ENCODE results near the gene KRT28. TPM values are rescaled to one million over a fixed set of nuclear protein-coding genes. Genes with fewer than 3 reads are reported as not detected.

Gene KRT28
- total and polyA plus RNA-seq, 7 experiments from 2014 or later, result not detected

DNA sequence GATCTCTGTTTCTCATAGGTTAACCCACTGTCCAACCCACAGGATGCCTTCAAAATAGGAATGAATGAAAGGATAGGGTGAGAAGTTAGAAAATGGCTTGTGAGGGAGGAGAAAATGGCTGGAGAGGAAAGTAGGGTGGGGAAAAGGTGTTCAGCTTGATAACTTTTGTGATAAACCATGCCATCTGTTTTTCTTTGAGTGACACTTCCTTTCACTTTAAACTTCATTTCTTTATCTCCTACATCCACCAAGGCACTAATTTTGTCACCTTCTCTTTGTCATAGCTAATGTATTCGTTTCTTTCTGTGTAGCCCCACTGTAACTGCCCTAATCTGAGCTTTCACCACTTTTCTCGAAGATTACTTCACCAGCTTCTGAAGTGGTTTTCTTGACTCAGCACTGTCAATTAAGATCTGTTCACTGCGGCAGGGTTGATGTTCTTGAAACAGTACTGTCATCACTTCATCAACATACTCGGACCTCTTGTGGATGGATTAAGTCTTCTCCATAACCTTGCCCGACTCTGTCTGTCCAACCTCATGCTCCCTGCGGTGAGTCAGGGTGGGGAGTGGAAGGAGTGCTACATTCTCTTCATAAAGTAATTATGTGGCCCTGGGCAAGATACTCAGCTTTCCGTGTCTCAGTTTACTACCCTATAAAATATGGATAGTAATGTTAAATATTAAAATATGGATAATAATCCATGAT lies 28.1 kb upstream of the KRT28 start:
- peaks cover 0 to 39% (median 25%) of the 10 kb centered on the region in 5 donors for H3K36me3 Mint-ChIP-seq
- Histone ChIP-seq H3K4me1 (ENCODE audit: control insufficient read depth in 2 of 2, insufficient read depth in 2 of 2, low read length in 2 of 2) (no peaks in the 10 kb centered on the region), H3K27me3 (ENCODE audit: control insufficient read depth in 2 of 2, insufficient read depth in 2 of 2, low read length in 2 of 2) (no peaks in the 10 kb centered on the region), H3K36me3 (ENCODE audit: control insufficient read depth in 2 of 3, insufficient read depth in 3 of 3, low read length in 3 of 3) (no peaks in the 10 kb centered on the region), H3K4me3 (ENCODE audit: low read length) (no peak overlapping the region), H3K27ac (ENCODE audit: low read depth, low read length) (no peak overlapping the region), H3K9me3 (ENCODE audit: control insufficient read depth in 2 of 3, low read length in 3 of 3) (no peaks in the 10 kb centered on the region)
- intact Hi-C loops (cut with micrococcal nuclease), result no loop called here
- peaks cover 5 to 24% (median 10%) of the 10 kb centered on the region in 5 donors for H3K27me3 Mint-ChIP-seq
- peak overlapping the region in 2 of 10 donors; percentile 10 to 39 for H3K4me3 Mint-ChIP-seq
- DNase-seq (no peak), ATAC-seq (no peak)
- CTCF ChIA-PET, result no interaction called here
- POLR2A ChIA-PET, result interaction anchor here (0.7 to 0.9 kb wide), 2 partner anchors 9 to 17 kb away, joined by 3 to 4 read pairs; no protein-coding TSS in a partner anchor
- H3K4me1 Mint-ChIP-seq, result peaks cover 7 to 19% (median 13%) of the 10 kb centered on the region in 7 donors
- peaks cover 0 to 5% (median 0%) of the 10 kb centered on the region in 11 donors for H3K9me3 Mint-ChIP-seq
- H3K27ac Mint-ChIP-seq, result peak overlapping the region in 1 of 9 donors; percentile 57

DNA sequence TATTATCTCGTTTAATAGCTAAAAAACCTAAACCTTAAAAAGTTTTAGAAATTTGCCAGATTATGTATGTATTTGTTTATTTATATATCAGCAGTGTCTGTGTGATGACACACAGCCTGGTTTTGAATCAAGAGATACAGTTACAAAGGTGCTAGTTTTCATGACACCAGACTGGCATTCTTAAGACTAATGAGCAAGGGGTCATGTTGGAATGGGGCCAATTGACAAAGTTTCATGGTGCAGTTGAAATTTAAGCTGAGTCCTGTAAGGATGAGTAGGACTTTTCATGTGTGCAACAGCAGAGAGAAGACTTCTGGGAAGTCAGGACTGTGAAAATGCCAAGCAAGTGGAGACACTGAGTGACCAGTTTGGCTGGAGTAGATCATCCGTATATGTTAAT lies 25.8 kb upstream of the KRT28 start:
- no peaks in the 10 kb centered on the region for H3K9me3 ChIP-seq (ENCODE audit: control insufficient read depth in 2 of 3, low read length in 3 of 3)
- CTCF ChIA-PET, result no interaction called here
- Mint-ChIP-seq H3K27ac (no peak overlapping the region), H3K36me3 (peaks cover 0 to 47% (median 36%) of the 10 kb centered on the region in 5 donors), H3K4me3 (no peak overlapping the region), H3K4me1 (peaks cover 9 to 19% (median 13%) of the 10 kb centered on the region in 7 donors), H3K27me3 (peaks cover 7 to 24% (median 13%) of the 10 kb centered on the region in 5 donors), H3K9me3 (peaks cover 0 to 5% (median 0%) of the 10 kb centered on the region in 11 donors)
- H3K36me3 ChIP-seq (ENCODE audit: control insufficient read depth in 2 of 3, insufficient read depth in 3 of 3, low read length in 3 of 3), result no peaks in the 10 kb centered on the region
- no peaks in the 10 kb centered on the region for H3K4me1 ChIP-seq (ENCODE audit: control insufficient read depth in 2 of 2, insufficient read depth in 2 of 2, low read length in 2 of 2)
- intact Hi-C loops (cut with micrococcal nuclease), result no loop called here
- POLR2A ChIA-PET, result no interaction called here
- ATAC-seq, result no peak
- no peaks in the 10 kb centered on the region for H3K27me3 ChIP-seq (ENCODE audit: control insufficient read depth in 2 of 2, insufficient read depth in 2 of 2, low read length in 2 of 2)
- no peak overlapping the region for H3K27ac ChIP-seq (ENCODE audit: low read depth, low read length)
- DNase-seq, result no peak
- no peak overlapping the region for H3K4me3 ChIP-seq (ENCODE audit: low read length)

DNA sequence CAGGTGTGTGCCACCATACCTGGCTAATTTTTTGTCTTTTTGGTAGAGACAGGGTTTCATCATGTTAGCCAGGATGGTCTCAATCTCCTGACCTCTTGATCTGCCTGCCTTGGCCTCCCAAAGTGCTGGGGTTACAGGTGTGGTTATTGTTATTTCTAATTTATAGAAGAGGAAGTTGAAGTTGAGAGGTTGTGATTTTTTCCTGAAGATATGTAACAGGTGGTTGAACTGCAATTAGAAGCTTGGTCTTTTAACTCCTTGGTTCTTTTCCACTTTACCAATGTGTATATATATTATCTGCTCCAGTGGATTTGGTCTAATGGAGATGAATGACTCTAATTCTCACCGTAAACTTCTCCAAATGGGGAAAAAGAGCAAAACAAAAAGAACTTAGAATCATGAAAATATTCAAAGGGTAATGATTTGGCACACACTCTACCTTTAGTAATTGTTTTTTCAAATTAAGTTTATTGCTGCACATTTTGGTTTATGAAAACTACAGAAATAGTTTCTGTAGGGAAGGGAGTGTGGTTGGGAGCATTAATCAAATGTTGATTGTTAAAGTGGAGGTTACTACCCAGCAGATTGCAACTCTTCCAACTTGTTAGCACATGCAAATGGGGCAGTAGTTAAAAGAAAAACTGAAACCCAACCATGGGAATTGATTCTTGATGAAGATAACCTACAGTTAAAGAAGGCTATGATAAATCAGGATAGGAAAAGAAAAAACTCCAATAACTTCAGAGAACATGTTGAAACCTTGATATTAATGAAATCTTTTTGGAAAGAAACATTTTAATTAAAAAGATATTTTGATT lies 24.5 kb upstream of the KRT28 start:
- POLR2A ChIA-PET, result no interaction called here
- no peaks in the 10 kb centered on the region for H3K9me3 ChIP-seq (ENCODE audit: control insufficient read depth in 2 of 3, low read length in 3 of 3)
- intact Hi-C loops (cut with micrococcal nuclease), result no loop called here
- no peak overlapping the region for H3K4me3 Mint-ChIP-seq
- H3K4me3 ChIP-seq (ENCODE audit: low read length), result no peak overlapping the region
- no peaks in the 10 kb centered on the region for H3K27me3 ChIP-seq (ENCODE audit: control insufficient read depth in 2 of 2, insufficient read depth in 2 of 2, low read length in 2 of 2)
- H3K27me3 Mint-ChIP-seq, result peaks cover 7 to 24% (median 13%) of the 10 kb centered on the region in 5 donors
- peaks cover 7 to 11% of the 10 kb centered on the region in 2 donors for H3K4me1 ChIP-seq (ENCODE audit: control insufficient read depth in 2 of 2, insufficient read depth in 2 of 2, low read length in 2 of 2)
- CTCF ChIA-PET, result interaction anchor here (0.6 to 0.7 kb wide), 3 partner anchors 14 to 1190 kb away, joined by 3 to 5 read pairs (median 3); no protein-coding TSS in a partner anchor
- H3K9me3 Mint-ChIP-seq, result peaks cover 0 to 10% (median 0%) of the 10 kb centered on the region in 11 donors
- no peaks in the 10 kb centered on the region for H3K36me3 ChIP-seq (ENCODE audit: control insufficient read depth in 2 of 3, insufficient read depth in 3 of 3, low read length in 3 of 3)
- no peak overlapping the region for H3K27ac ChIP-seq (ENCODE audit: low read depth, low read length)
- peaks cover 0 to 43% (median 33%) of the 10 kb centered on the region in 5 donors for H3K36me3 Mint-ChIP-seq
- no peak overlapping the region for H3K27ac Mint-ChIP-seq
- ATAC-seq (no peak), DNase-seq (no peak)
- peaks cover 17 to 32% (median 25%) of the 10 kb centered on the region in 7 donors for H3K4me1 Mint-ChIP-seq

DNA sequence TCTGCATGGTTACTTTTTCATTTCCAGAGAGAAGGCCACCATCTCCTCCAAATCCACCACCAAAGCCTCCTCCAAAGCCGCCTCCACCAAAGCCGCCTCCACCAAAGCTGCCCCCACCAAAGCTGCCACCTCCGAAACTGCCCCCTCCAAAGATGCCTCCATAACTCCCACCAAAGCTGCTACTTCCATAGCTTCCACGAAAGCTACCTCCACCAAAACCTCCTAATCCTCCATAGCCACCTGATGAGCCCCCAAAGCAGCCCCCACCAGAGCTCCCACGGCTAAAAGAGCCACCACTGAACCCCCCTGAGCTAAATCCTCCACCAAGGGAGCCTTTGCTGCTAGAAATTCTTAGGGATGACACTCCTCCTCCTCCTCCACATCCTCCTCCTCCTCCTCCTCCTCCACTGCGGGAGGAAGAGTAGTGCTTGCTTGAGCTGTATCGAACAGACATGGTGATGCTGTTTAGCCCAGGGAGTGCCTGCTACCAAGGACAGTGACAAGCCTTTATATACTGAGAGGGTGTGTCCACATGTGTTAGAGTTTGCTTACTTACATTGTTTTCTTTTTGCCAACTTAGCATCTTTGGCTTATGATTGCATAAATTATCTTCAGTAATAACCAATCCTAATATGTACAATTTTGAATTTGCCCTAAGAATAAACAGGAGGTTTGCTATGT lies 22.5 kb upstream of the KRT28 start, which contains the start of gene KRT10:
TSS of gene KRT10 (minus strand) at position 483 of the 681 bp plus-strand sequence. CDS start at position 454, 29 bp downstream.
- CTCF ChIA-PET, result interaction anchor here (1.2 kb wide), 1 partner anchor 841 kb away, joined by 3 read pairs; no protein-coding TSS in a partner anchor
- Histone ChIP-seq H3K4me1 (ENCODE audit: control insufficient read depth in 2 of 2, insufficient read depth in 2 of 2, low read length in 2 of 2) (peaks cover 9 to 13% of the 10 kb centered on the region in 2 donors), H3K36me3 (ENCODE audit: control insufficient read depth in 2 of 3, insufficient read depth in 3 of 3, low read length in 3 of 3) (peaks cover 0 to 3% (median 2%) of the 10 kb centered on the region in 3 experiments), H3K27ac (ENCODE audit: low read depth, low read length) (no peak within 1 kb of the TSS), H3K27me3 (ENCODE audit: control insufficient read depth in 2 of 2, insufficient read depth in 2 of 2, low read length in 2 of 2) (no peaks in the 10 kb centered on the region), H3K4me3 (ENCODE audit: low read length) (no peak within 1 kb of the TSS), H3K9me3 (ENCODE audit: control insufficient read depth in 2 of 3, low read length in 3 of 3) (no peaks in the 10 kb centered on the region)
- intact Hi-C loops (cut with micrococcal nuclease), result no loop called here
- POLR2A ChIA-PET, result interaction anchor here (0.8 to 1.1 kb wide), 2 partner anchors 866 to 869 kb away, joined by 3 to 4 read pairs; partner anchors contain the start of gene EIF1
- Mint-ChIP-seq H3K27me3 (peaks cover 7 to 24% (median 13%) of the 10 kb centered on the region in 5 donors), H3K4me1 (peaks cover 12 to 39% (median 32%) of the 10 kb centered on the region in 7 donors), H3K27ac (no peak within 1 kb of the TSS), H3K9me3 (peaks cover 0 to 10% (median 2%) of the 10 kb centered on the region in 11 donors), H3K36me3 (peaks cover 3 to 42% (median 37%) of the 10 kb centered on the region in 5 donors), H3K4me3 (no peak within 1 kb of the TSS)
- DNase-seq (no peak), ATAC-seq (no peak)

DNA sequence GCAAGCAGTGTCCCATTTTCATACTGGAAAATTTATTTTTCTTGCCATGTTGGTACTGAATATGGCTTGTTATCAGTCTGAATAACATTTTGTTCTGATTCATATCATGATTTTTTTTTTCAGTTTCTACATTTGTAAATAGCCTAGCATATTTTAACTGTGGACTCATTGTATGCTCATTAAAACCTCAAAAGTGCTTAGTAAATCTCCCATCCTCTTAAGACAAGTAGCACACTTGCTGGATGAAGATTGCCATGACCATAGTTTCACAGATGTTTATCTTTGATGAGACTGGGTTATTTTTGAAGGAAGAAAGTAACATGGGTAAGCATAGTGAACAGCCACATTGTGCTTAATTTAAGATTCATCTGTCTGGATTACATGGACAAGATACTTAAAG lies 21.8 kb upstream of the KRT28 start:
- peaks cover 7 to 47% (median 44%) of the 10 kb centered on the region in 5 donors for H3K36me3 Mint-ChIP-seq

More for the DNA sequence above, 21.8 kb upstream of the KRT28 start:
- Histone ChIP-seq H3K9me3 (ENCODE audit: control insufficient read depth in 2 of 3, low read length in 3 of 3) (no peaks in the 10 kb centered on the region), H3K4me3 (ENCODE audit: low read length) (no peak overlapping the region), H3K27ac (ENCODE audit: low read depth, low read length) (no peak overlapping the region), H3K36me3 (ENCODE audit: control insufficient read depth in 2 of 3, insufficient read depth in 3 of 3, low read length in 3 of 3) (peaks cover 0 to 6% (median 4%) of the 10 kb centered on the region in 3 experiments), H3K4me1 (ENCODE audit: control insufficient read depth in 2 of 2, insufficient read depth in 2 of 2, low read length in 2 of 2) (peaks cover 9 to 13% of the 10 kb centered on the region in 2 donors), H3K27me3 (ENCODE audit: control insufficient read depth in 2 of 2, insufficient read depth in 2 of 2, low read length in 2 of 2) (no peaks in the 10 kb centered on the region)
- H3K4me1 Mint-ChIP-seq, result peaks cover 17 to 43% (median 37%) of the 10 kb centered on the region in 7 donors
- no peak overlapping the region for H3K4me3 Mint-ChIP-seq
- H3K27me3 Mint-ChIP-seq, result peaks cover 7 to 21% (median 13%) of the 10 kb centered on the region in 5 donors
- peaks cover 0 to 14% (median 4%) of the 10 kb centered on the region in 11 donors for H3K9me3 Mint-ChIP-seq
- H3K27ac Mint-ChIP-seq, result no peak overlapping the region
- CTCF ChIA-PET, result interaction anchor here (1.2 kb wide), 1 partner anchor 841 kb away, joined by 3 read pairs; no protein-coding TSS in a partner anchor
- intact Hi-C loops (cut with micrococcal nuclease), result no loop called here
- DNase-seq (no peak), ATAC-seq (no peak)
- POLR2A ChIA-PET, result interaction anchor here (0.8 to 1.1 kb wide), 4 partner anchors 11 to 869 kb away, joined by 3 to 4 read pairs (median 4); partner anchors contain the start of gene EIF1
